Keratinocyte (primary cell): ENCODE results near the gene DLG2. TPM values are rescaled to one million over a fixed set of nuclear protein-coding genes. Genes with fewer than 3 reads are reported as not detected.

Source experiments
- DNase-seq: peaks from one replicate; pipeline ENCODE4 v3.0.0-alpha.2; 2011; ENCODE audit warnings: low read depth, missing footprints, low spot score
- FAIRE-seq: peaks from 2 replicates; lab custom pipeline; 2011; peaks lifted over from hg19 to GRCh38; lab: Jason Lieb, UNC
- H2AFZ ChIP-seq: 2 replicates; pipeline ENCODE4 v1.6.0; 2012; ENCODE audit warnings: low read length, control low read depth, inconsistent platforms; ENCODE audit not compliant: control insufficient read depth
- H3K27ac ChIP-seq: 2 replicates; pipeline ENCODE4 v1.5.1; 2011; ENCODE audit warnings: low read length; ENCODE audit not compliant: control insufficient read depth, insufficient read depth
- H3K27me3 ChIP-seq: 3 replicates; pipeline ENCODE4 v1.6.0; 2011; ENCODE audit warnings: low read length; ENCODE audit not compliant: control insufficient read depth, insufficient read depth; ENCODE audit errors: extremely low read depth
- H3K36me3 ChIP-seq, 2 experiments: 2 replicates in 1 of 2; 3 replicates in 1 of 2; pipeline ENCODE4 v1.5.1; 2011; ENCODE audit warnings: low read length in 2 of 2, mild to moderate bottlenecking in 1 of 2; ENCODE audit not compliant: control insufficient read depth in 2 of 2, insufficient read depth in 2 of 2; ENCODE audit errors: extremely low read depth in 1 of 2
- H3K4me1 ChIP-seq: 3 replicates; pipeline ENCODE4 v1.5.1; 2011; ENCODE audit warnings: low read length; ENCODE audit not compliant: control insufficient read depth, insufficient read depth; ENCODE audit errors: extremely low read depth
- H3K4me2 ChIP-seq: 3 replicates; pipeline ENCODE4 v1.6.0; 2011; ENCODE audit warnings: low read depth, low read length; ENCODE audit not compliant: control insufficient read depth, insufficient read depth; ENCODE audit errors: extremely low read depth
- H3K4me3 ChIP-seq, 3 experiments: fragments of 200-600 bp in 1 of 3; sonication (generic) in 1 of 3; 2 replicates in 2 of 3; 3 replicates in 1 of 3; pipeline ENCODE4 v1.5.1; 2011 to 2016; ENCODE audit warnings: low read length in 3 of 3, mild to moderate bottlenecking in 3 of 3, control low read depth in 2 of 3, inconsistent platforms in 1 of 3, low read depth in 1 of 3, mixed read lengths in 1 of 3, mixed run types in 1 of 3, moderate library complexity in 1 of 3; ENCODE audit not compliant: control insufficient read depth in 2 of 3, insufficient read depth in 2 of 3; ENCODE audit errors: extremely low read depth in 1 of 3
- H3K79me2 ChIP-seq: 2 replicates; pipeline ENCODE4 v1.6.0; 2012; ENCODE audit warnings: low read length; ENCODE audit not compliant: control insufficient read depth, insufficient read depth
- H3K9ac ChIP-seq: 3 replicates; pipeline ENCODE4 v1.6.0; 2011; ENCODE audit warnings: low read length; ENCODE audit not compliant: control insufficient read depth, insufficient read depth; ENCODE audit errors: extremely low read depth
- H3K9me1 ChIP-seq: 3 replicates; pipeline ENCODE4 v1.6.0; 2011; ENCODE audit warnings: low read length; ENCODE audit not compliant: control insufficient read depth, insufficient read depth; ENCODE audit errors: extremely low read depth
- H3K9me3 ChIP-seq: 2 replicates; pipeline ENCODE4 v1.5.1; 2012; ENCODE audit warnings: low read depth, low read length; ENCODE audit not compliant: control insufficient read depth
- H4K20me1 ChIP-seq: 3 replicates; pipeline ENCODE4 v1.6.0; 2011; ENCODE audit warnings: low read length; ENCODE audit not compliant: control insufficient read depth, insufficient read depth; ENCODE audit errors: extremely low read depth
- EZH2 ChIP-seq: IDR thresholded peaks from one replicate; pipeline ENCODE4 v1.6.1; 2012; ENCODE audit warnings: inconsistent platforms, mild to moderate bottlenecking, low read length, moderate library complexity
- dilution Hi-C: fragments of 300-500 bp; cut with MboI; formaldehyde crosslinking; loops from one replicate; pipeline ENCODE4 v1.7.0; 2020; ENCODE audit warnings: low sequenced_read_pairs; ENCODE audit not compliant: extremely low pct_ligation_motif_present
- polyA plus RNA-seq, 5 experiments: library from polyadenylated mRNA; depleted of rRNA in 3 of 5; stranded (reverse) in 3 of 5; stranded (forward) in 1 of 5; unstranded in 1 of 5; fragments of >200 nt; gene quantifications; 1 replicate in 1 of 5; 2 replicates in 3 of 5; 3 replicates in 1 of 5; pipeline versions ENCODE4 v1.2.1 to v1.2.3, GENCODE V29; 2011 to 2012; ENCODE audit warnings: missing spikeins in 2 of 5, low read depth in 1 of 5, low replicate concordance in 1 of 5
- TF ChIP-seq, protein P1 (sequence below), 3 experiments: IDR thresholded peaks in 1 of 3; conservative IDR thresholded peaks in 1 of 3; optimal IDR thresholded peaks in 1 of 3; 2 replicates in 2 of 3; 3 replicates in 1 of 3; pipeline versions ENCODE3 to v1.5.1; 2011; ENCODE audit warnings: low read length in 3 of 3, mild to moderate bottlenecking in 3 of 3, moderate library complexity in 2 of 3, control low read depth in 1 of 3, inconsistent platforms in 1 of 3; ENCODE audit not compliant: insufficient read depth in 2 of 3; ENCODE audit errors: extremely low read depth in 1 of 3

DLG2 gene
- polyA plus RNA-seq, 1 donor (not counting 4 experiments of a cell fraction or from before 2014, with no cell fraction given) = 0.55 TPM

DNA sequence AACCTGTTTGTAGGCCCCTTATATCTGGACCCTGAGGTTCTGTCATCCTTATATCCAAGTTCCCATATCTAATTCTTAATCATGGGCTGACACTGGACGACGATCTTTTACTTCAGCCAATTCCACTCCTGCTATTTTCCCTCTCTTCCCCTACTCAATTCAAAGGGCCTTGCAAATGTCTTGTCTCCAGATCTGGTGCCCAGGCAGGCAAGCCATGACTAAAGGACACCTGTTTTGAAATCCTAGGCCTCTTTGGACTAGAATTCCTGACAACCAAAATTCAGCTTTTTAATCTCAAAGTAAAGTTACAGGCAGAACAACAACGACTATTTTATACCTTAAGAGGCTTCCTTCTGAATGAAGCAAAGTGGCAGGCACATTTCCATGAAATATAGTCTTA, 963.4 kb downstream of the DLG2 start:
- Histone ChIP-seq H3K4me2 (no peak overlapping the region), H3K9me3 (no peaks in the 10 kb centered on the region), H3K27me3 (no peaks in the 10 kb centered on the region), H3K9me1 (no peaks in the 10 kb centered on the region), H3K79me2 (no peaks in the 10 kb centered on the region), H4K20me1 (no peaks in the 10 kb centered on the region), H3K36me3 (no peaks in the 10 kb centered on the region), H3K27ac (no peak overlapping the region), H3K4me3 (no peak overlapping the region), H3K9ac (no peak overlapping the region), H3K4me1 (no peaks in the 10 kb centered on the region), H2AFZ (no peak overlapping the region)
- DNase-seq (no peak), FAIRE-seq (no peak)
- dilution Hi-C loops = no loop called here
- TF ChIP-seq, protein P1, sequence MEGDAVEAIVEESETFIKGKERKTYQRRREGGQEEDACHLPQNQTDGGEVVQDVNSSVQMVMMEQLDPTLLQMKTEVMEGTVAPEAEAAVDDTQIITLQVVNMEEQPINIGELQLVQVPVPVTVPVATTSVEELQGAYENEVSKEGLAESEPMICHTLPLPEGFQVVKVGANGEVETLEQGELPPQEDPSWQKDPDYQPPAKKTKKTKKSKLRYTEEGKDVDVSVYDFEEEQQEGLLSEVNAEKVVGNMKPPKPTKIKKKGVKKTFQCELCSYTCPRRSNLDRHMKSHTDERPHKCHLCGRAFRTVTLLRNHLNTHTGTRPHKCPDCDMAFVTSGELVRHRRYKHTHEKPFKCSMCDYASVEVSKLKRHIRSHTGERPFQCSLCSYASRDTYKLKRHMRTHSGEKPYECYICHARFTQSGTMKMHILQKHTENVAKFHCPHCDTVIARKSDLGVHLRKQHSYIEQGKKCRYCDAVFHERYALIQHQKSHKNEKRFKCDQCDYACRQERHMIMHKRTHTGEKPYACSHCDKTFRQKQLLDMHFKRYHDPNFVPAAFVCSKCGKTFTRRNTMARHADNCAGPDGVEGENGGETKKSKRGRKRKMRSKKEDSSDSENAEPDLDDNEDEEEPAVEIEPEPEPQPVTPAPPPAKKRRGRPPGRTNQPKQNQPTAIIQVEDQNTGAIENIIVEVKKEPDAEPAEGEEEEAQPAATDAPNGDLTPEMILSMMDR (optimal IDR thresholded peaks at IDR 0.05 in 1 of 3, IDR thresholded peaks at IDR 0.05 in 1 of 3, conservative IDR thresholded peaks at IDR 0.05 in 1 of 3; ENCODE audit: extremely low read depth in 1 of 3, insufficient read depth in 2 of 3, low read length in 3 of 3) = no peak
- no peak for TF ChIP-seq EZH2

DNA sequence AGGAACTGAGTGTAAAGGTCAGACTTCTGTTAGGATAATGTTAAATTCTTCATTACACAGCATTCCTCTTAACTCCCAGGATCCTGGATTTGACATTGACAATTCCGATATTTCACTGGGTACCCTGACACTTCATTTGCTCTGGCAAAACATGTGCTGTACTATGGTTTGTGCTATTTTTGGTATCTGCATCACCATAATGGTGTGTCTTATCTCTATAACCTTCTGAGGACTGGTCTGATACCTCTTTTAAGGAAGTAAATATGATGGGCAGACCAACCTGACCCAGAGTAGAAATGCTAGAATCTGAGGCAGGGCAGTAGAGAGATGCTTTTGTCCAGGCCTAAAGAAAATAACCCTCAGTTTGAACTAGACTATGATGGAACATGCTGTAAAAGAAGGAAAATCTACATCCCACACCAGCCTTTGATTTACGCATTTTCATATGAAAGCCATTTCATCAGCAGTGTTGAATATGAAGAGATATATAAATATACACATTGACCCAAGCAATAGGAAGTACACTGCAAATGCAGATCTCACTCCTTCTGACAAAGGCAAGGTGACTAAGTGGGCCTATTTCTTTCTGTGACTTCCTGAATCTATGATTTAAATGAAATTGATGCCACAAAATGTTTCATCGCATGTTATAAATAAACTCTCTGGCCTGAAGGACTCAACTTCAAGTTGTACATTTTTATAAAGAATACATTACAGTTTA, 966.7 kb downstream of the DLG2 start:
- H3K9ac ChIP-seq = no peak overlapping the region
- H3K27ac ChIP-seq = no peak overlapping the region
- no peaks in the 10 kb centered on the region for H4K20me1 ChIP-seq
- H3K9me1 ChIP-seq = no peaks in the 10 kb centered on the region
- FAIRE-seq = no peak
- H2AFZ ChIP-seq = no peak overlapping the region
- no peaks in the 10 kb centered on the region for H3K79me2 ChIP-seq
- TF ChIP-seq, protein P1 (optimal IDR thresholded peaks at IDR 0.05 in 1 of 3, IDR thresholded peaks at IDR 0.05 in 1 of 3, conservative IDR thresholded peaks at IDR 0.05 in 1 of 3; ENCODE audit: extremely low read depth in 1 of 3, insufficient read depth in 2 of 3, low read length in 3 of 3) = no peak
- no peak for TF ChIP-seq EZH2
- H3K4me2 ChIP-seq = no peak overlapping the region
- H3K4me1 ChIP-seq = no peaks in the 10 kb centered on the region
- H3K27me3 ChIP-seq = no peaks in the 10 kb centered on the region
- no peaks in the 10 kb centered on the region for H3K36me3 ChIP-seq
- dilution Hi-C loops = no loop called here
- DNase-seq = no peak
- H3K9me3 ChIP-seq = no peaks in the 10 kb centered on the region
- no peak overlapping the region for H3K4me3 ChIP-seq
